Keratinocyte (primary cell): ENCODE results near the gene STYX. TPM values are rescaled to one million over a fixed set of nuclear protein-coding genes. Genes with fewer than 3 reads are reported as not detected.

Experiments used
- DNase-seq: peaks from one replicate; pipeline ENCODE4 v3.0.0-alpha.2; 2011; ENCODE audit warnings: low read depth, missing footprints, low spot score
- FAIRE-seq: peaks from 2 replicates; lab custom pipeline; 2011; peaks lifted over from hg19 to GRCh38; lab: Jason Lieb, UNC
- H2AFZ ChIP-seq: 2 replicates; pipeline ENCODE4 v1.6.0; 2012; ENCODE audit warnings: low read length, control low read depth, inconsistent platforms; ENCODE audit not compliant: control insufficient read depth
- H3K27ac ChIP-seq: 2 replicates; pipeline ENCODE4 v1.5.1; 2011; ENCODE audit warnings: low read length; ENCODE audit not compliant: control insufficient read depth, insufficient read depth
- H3K27me3 ChIP-seq: 3 replicates; pipeline ENCODE4 v1.6.0; 2011; ENCODE audit warnings: low read length; ENCODE audit not compliant: control insufficient read depth, insufficient read depth; ENCODE audit errors: extremely low read depth
- H3K36me3 ChIP-seq, 2 experiments: 2 replicates in 1 of 2; 3 replicates in 1 of 2; pipeline ENCODE4 v1.5.1; 2011; ENCODE audit warnings: low read length in 2 of 2, mild to moderate bottlenecking in 1 of 2; ENCODE audit not compliant: control insufficient read depth in 2 of 2, insufficient read depth in 2 of 2; ENCODE audit errors: extremely low read depth in 1 of 2
- H3K4me1 ChIP-seq: 3 replicates; pipeline ENCODE4 v1.5.1; 2011; ENCODE audit warnings: low read length; ENCODE audit not compliant: control insufficient read depth, insufficient read depth; ENCODE audit errors: extremely low read depth
- H3K4me2 ChIP-seq: 3 replicates; pipeline ENCODE4 v1.6.0; 2011; ENCODE audit warnings: low read depth, low read length; ENCODE audit not compliant: control insufficient read depth, insufficient read depth; ENCODE audit errors: extremely low read depth
- H3K4me3 ChIP-seq, 3 experiments: fragments of 200-600 bp in 1 of 3; sonication (generic) in 1 of 3; 2 replicates in 2 of 3; 3 replicates in 1 of 3; pipeline ENCODE4 v1.5.1; 2011 to 2016; ENCODE audit warnings: low read length in 3 of 3, mild to moderate bottlenecking in 3 of 3, control low read depth in 2 of 3, inconsistent platforms in 1 of 3, low read depth in 1 of 3, mixed read lengths in 1 of 3, mixed run types in 1 of 3, moderate library complexity in 1 of 3; ENCODE audit not compliant: control insufficient read depth in 2 of 3, insufficient read depth in 2 of 3; ENCODE audit errors: extremely low read depth in 1 of 3
- H3K79me2 ChIP-seq: 2 replicates; pipeline ENCODE4 v1.6.0; 2012; ENCODE audit warnings: low read length; ENCODE audit not compliant: control insufficient read depth, insufficient read depth
- H3K9ac ChIP-seq: 3 replicates; pipeline ENCODE4 v1.6.0; 2011; ENCODE audit warnings: low read length; ENCODE audit not compliant: control insufficient read depth, insufficient read depth; ENCODE audit errors: extremely low read depth
- H3K9me1 ChIP-seq: 3 replicates; pipeline ENCODE4 v1.6.0; 2011; ENCODE audit warnings: low read length; ENCODE audit not compliant: control insufficient read depth, insufficient read depth; ENCODE audit errors: extremely low read depth
- H3K9me3 ChIP-seq: 2 replicates; pipeline ENCODE4 v1.5.1; 2012; ENCODE audit warnings: low read depth, low read length; ENCODE audit not compliant: control insufficient read depth
- H4K20me1 ChIP-seq: 3 replicates; pipeline ENCODE4 v1.6.0; 2011; ENCODE audit warnings: low read length; ENCODE audit not compliant: control insufficient read depth, insufficient read depth; ENCODE audit errors: extremely low read depth
- CTCF ChIP-seq, 3 experiments: IDR thresholded peaks in 1 of 3; conservative IDR thresholded peaks in 1 of 3; optimal IDR thresholded peaks in 1 of 3; 2 replicates in 2 of 3; 3 replicates in 1 of 3; pipeline versions ENCODE3 to v1.5.1; 2011; ENCODE audit warnings: low read length in 3 of 3, mild to moderate bottlenecking in 3 of 3, moderate library complexity in 2 of 3, control low read depth in 1 of 3, inconsistent platforms in 1 of 3; ENCODE audit not compliant: insufficient read depth in 2 of 3; ENCODE audit errors: extremely low read depth in 1 of 3
- EZH2 ChIP-seq: IDR thresholded peaks from one replicate; pipeline ENCODE4 v1.6.1; 2012; ENCODE audit warnings: inconsistent platforms, mild to moderate bottlenecking, low read length, moderate library complexity
- dilution Hi-C: fragments of 300-500 bp; cut with MboI; formaldehyde crosslinking; loops from one replicate; pipeline ENCODE4 v1.7.0; 2020; ENCODE audit warnings: low sequenced_read_pairs; ENCODE audit not compliant: extremely low pct_ligation_motif_present
- polyA plus RNA-seq, 5 experiments: library from polyadenylated mRNA; depleted of rRNA in 3 of 5; stranded (reverse) in 3 of 5; stranded (forward) in 1 of 5; unstranded in 1 of 5; fragments of >200 nt; gene quantifications; 1 replicate in 1 of 5; 2 replicates in 3 of 5; 3 replicates in 1 of 5; pipeline versions ENCODE4 v1.2.1 to v1.2.3, GENCODE V29; 2011 to 2012; ENCODE audit warnings: missing spikeins in 2 of 5, low read depth in 1 of 5, low replicate concordance in 1 of 5

The STYX gene
- polyA plus RNA-seq, 1 donor (not counting 4 experiments of a cell fraction or from before 2014, with no cell fraction given) = 13.2 TPM

- no peaks in the 10 kb centered on the region for H3K36me3 ChIP-seq
- dilution Hi-C loops = no loop called here
- H3K27me3 ChIP-seq = no peaks in the 10 kb centered on the region
- H3K9ac ChIP-seq = peak overlapping the region; percentile 80
- peaks cover 39% of the 10 kb centered on the region for H3K79me2 ChIP-seq
- DNase-seq (no peak), FAIRE-seq (no peak)
- H2AFZ ChIP-seq = peak overlapping the region; percentile 98
- peak overlapping the region; percentile 33 to 76 (median 53) for H3K4me3 ChIP-seq
- TF ChIP-seq CTCF (optimal IDR thresholded peaks at IDR 0.05 in 1 of 3, IDR thresholded peaks at IDR 0.05 in 1 of 3, conservative IDR thresholded peaks at IDR 0.05 in 1 of 3; ENCODE audit: extremely low read depth in 1 of 3, insufficient read depth in 2 of 3, low read length in 3 of 3) (no peak), EZH2 (no peak)
- H3K4me1 ChIP-seq = peaks cover 19% of the 10 kb centered on the region
- H3K9me1 ChIP-seq = no peaks in the 10 kb centered on the region
- H3K27ac ChIP-seq = peak overlapping the region; percentile 86
- peak overlapping the region; percentile 87 for H3K4me2 ChIP-seq
- no peaks in the 10 kb centered on the region for H3K9me3 ChIP-seq
- no peaks in the 10 kb centered on the region for H4K20me1 ChIP-seq
These were observed 62.1 kb downstream of the STYX start for GRCh38 chr14:52792097-52792415.

DNA sequence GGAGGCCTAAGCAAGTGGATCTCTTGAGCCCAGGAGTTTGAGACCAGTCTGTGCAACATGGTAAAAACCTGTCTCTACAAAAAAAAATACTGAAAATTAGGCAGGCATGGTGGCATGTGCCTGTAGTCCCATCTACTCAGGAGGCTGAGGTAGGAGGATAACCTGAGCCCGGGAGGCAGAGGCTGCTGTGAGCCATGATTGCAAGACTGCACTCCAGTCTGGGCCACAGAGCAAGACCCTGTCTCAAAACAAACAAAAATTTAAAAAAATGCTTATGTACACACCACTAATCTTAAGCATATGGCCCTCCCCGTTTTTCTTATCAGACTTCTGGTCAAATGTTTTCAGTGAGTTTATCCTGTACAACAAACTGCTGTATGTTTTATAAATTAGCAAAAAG, 63.1 kb downstream of the STYX start:
- H2AFZ ChIP-seq = no peak overlapping the region
- no peaks in the 10 kb centered on the region for H3K27me3 ChIP-seq
- H3K4me3 ChIP-seq = no peak overlapping the region
- FAIRE-seq (no peak), DNase-seq (no peak)
- no peaks in the 10 kb centered on the region for H3K36me3 ChIP-seq
- H3K9ac ChIP-seq = no peak overlapping the region
- no peak overlapping the region for H3K4me2 ChIP-seq
- dilution Hi-C loops = no loop called here
- no peaks in the 10 kb centered on the region for H3K9me1 ChIP-seq
- TF ChIP-seq CTCF (optimal IDR thresholded peaks at IDR 0.05 in 1 of 3, IDR thresholded peaks at IDR 0.05 in 1 of 3, conservative IDR thresholded peaks at IDR 0.05 in 1 of 3; ENCODE audit: extremely low read depth in 1 of 3, insufficient read depth in 2 of 3, low read length in 3 of 3) (no peak), EZH2 (no peak)
- no peaks in the 10 kb centered on the region for H4K20me1 ChIP-seq
- no peaks in the 10 kb centered on the region for H3K9me3 ChIP-seq
- no peak overlapping the region for H3K27ac ChIP-seq
- H3K79me2 ChIP-seq = peaks cover 30% of the 10 kb centered on the region
- H3K4me1 ChIP-seq = peaks cover 19% of the 10 kb centered on the region
